AG08395 (cell line): ENCODE results near the gene NDST4.
"Not testable (repeated sequence)": the region's sequence is repeated elsewhere in the genome, so short reads cannot be mapped to it uniquely, and the experiment has no call there.

Source experiments
- DNase-seq: peaks from one replicate; pipeline ENCODE4 v3.0.0; 2012; ENCODE audit warnings: mixed read lengths, low spot score

The NDST4 gene

GRCh38 chr4:115054836-115055235 is 58.6 kb downstream of the NDST4 start:
- DNase-seq = no peak

GRCh38 chr4:115053313-115053712 is 60.1 kb downstream of the NDST4 start:
- no peak for DNase-seq

- DNase-seq = no peak
Observed at GRCh38 chr4:115042496-115042895, 70.9 kb downstream of the NDST4 start.

- DNase-seq = no peak
Observed at GRCh38 chr4:115030281-115030680, 83.1 kb downstream of the NDST4 start.

- no peak for DNase-seq
Observed at GRCh38 chr4:115028682-115029410, 84.6 kb downstream of the NDST4 start.

- no peak for DNase-seq
Observed at GRCh38 chr4:114999880-115000279, 113.5 kb downstream of the NDST4 start.

- no peak for DNase-seq
Observed at GRCh38 chr4:114998316-114998715, 115.1 kb downstream of the NDST4 start.

GRCh38 chr4:114997576-114998247 is 115.7 kb downstream of the NDST4 start:
- DNase-seq = no peak

- no peak for DNase-seq
Observed at GRCh38 chr4:114986133-114986532, 127.3 kb downstream of the NDST4 start.

GRCh38 chr4:114980932-114981708 is 132.3 kb downstream of the NDST4 start:
- peak; percentile 2 for DNase-seq

- DNase-seq = not testable (repeated sequence)
Observed at GRCh38 chr4:114980399-114980798, 133.0 kb downstream of the NDST4 start.

GRCh38 chr4:114976901-114977300 is 136.5 kb downstream of the NDST4 start:
- DNase-seq = no peak

GRCh38 chr4:114964026-114964425 is 149.4 kb downstream of the NDST4 start:
- DNase-seq = no peak

GRCh38 chr4:114945616-114946015 is 167.8 kb downstream of the NDST4 start:
- no peak for DNase-seq

- DNase-seq = no peak
Observed at GRCh38 chr4:114941503-114941902, 171.9 kb downstream of the NDST4 start.

- no peak for DNase-seq
Observed at GRCh38 chr4:114927881-114928280, 185.5 kb downstream of the NDST4 start.

- no peak for DNase-seq
Observed at GRCh38 chr4:114926583-114926982, 186.8 kb downstream of the NDST4 start.

- no peak for DNase-seq
Observed at GRCh38 chr4:114924311-114924710, 189.1 kb downstream of the NDST4 start.

GRCh38 chr4:114922592-114922933 is 190.9 kb downstream of the NDST4 start:
- no peak for DNase-seq

GRCh38 chr4:114921790-114922591 is 191.4 kb downstream of the NDST4 start:
- no peak for DNase-seq

- DNase-seq = no peak
Observed at GRCh38 chr4:114921191-114921590, 192.2 kb downstream of the NDST4 start.

GRCh38 chr4:114911111-114911510 is 202.3 kb downstream of the NDST4 start:
- no peak for DNase-seq
